Loucy (cell line): ENCODE data around the gene SCARF2.

ENCODE experiments used
- H2AFZ ChIP-seq: fragments of 200-600 bp; sonication (generic); 2 replicates; pipeline ENCODE4 v1.6.0; 2016; ENCODE audit warnings: antibody characterized with exemption, mild to moderate bottlenecking, low read length, moderate library complexity
- H3F3A ChIP-seq: fragments of 200-600 bp; 2 replicates; pipeline ENCODE4 v1.6.0; 2016; ENCODE audit warnings: antibody characterized with exemption, low read depth, mild to moderate bottlenecking
- H3K27me3 ChIP-seq: fragments of 200-600 bp; sonication (generic); 2 replicates; pipeline ENCODE4 v1.6.1; 2014; ENCODE audit warnings: low read length, mild to moderate bottlenecking; ENCODE audit not compliant: insufficient read depth, poor library complexity, severe bottlenecking
- H3K36me3 ChIP-seq: fragments of 200-600 bp; sonication (generic); 2 replicates; pipeline ENCODE4 v1.6.1; 2016; ENCODE audit warnings: low read length; ENCODE audit not compliant: insufficient read depth
- H3K4me1 ChIP-seq: fragments of 200-600 bp; sonication (generic); 2 replicates; pipeline ENCODE4 v1.5.1; 2014; ENCODE audit warnings: low read length, mild to moderate bottlenecking; ENCODE audit not compliant: insufficient read depth, poor library complexity, severe bottlenecking
- H3K4me2 ChIP-seq: fragments of 200-600 bp; sonication (generic); 2 replicates; pipeline ENCODE4 v1.6.0; 2014; ENCODE audit warnings: antibody characterized with exemption, low read length, low read depth, mild to moderate bottlenecking; ENCODE audit not compliant: poor library complexity, severe bottlenecking
- H3K4me3 ChIP-seq: fragments of 200-600 bp; sonication (generic); 2 replicates; pipeline ENCODE4 v1.5.1; 2014; ENCODE audit warnings: low read length, mild to moderate bottlenecking, mixed read lengths; ENCODE audit not compliant: poor library complexity, severe bottlenecking
- H3K79me2 ChIP-seq: fragments of 200-600 bp; sonication (generic); 2 replicates; pipeline ENCODE4 v1.6.1; 2014; ENCODE audit warnings: low read length; ENCODE audit not compliant: insufficient read depth
- H3K9ac ChIP-seq: fragments of 200-600 bp; sonication (generic); 2 replicates; pipeline ENCODE4 v1.6.0; 2014; ENCODE audit warnings: mild to moderate bottlenecking, low read depth, low read length, moderate library complexity; ENCODE audit not compliant: poor library complexity, severe bottlenecking
- H3K9me2 ChIP-seq: fragments of 200-600 bp; sonication (generic); replicated peaks from 2 replicates; pipeline ENCODE4 v1.6.1; 2016; ENCODE audit warnings: low read depth, low read length, mixed read lengths
- H3K9me3 ChIP-seq: fragments of 200-600 bp; sonication (generic); 2 replicates; pipeline ENCODE4 v1.6.1; 2014; ENCODE audit warnings: mild to moderate bottlenecking, antibody characterized with exemption, low read length, low read depth; ENCODE audit not compliant: insufficient read depth
- H4K20me1 ChIP-seq: fragments of 200-600 bp; sonication (generic); 2 replicates; pipeline ENCODE4 v1.6.0; 2014; ENCODE audit warnings: antibody characterized with exemption, low read length, mild to moderate bottlenecking; ENCODE audit not compliant: insufficient read depth, poor library complexity, severe bottlenecking
- EZH2phosphoT487 ChIP-seq: fragments of 200-600 bp; IDR thresholded peaks from 2 replicates; pipeline ENCODE4 v1.6.1; 2018; ENCODE audit warnings: antibody characterized with exemption, mild to moderate bottlenecking, moderate library complexity, borderline replicate concordance
- TF ChIP-seq, protein P1 (sequence below): fragments of 200-600 bp; sonication (generic); conservative IDR thresholded peaks from 2 replicates; pipeline ENCODE4 v1.5.1; 2014; ENCODE audit warnings: mild to moderate bottlenecking, antibody characterized with exemption, low read length

The SCARF2 gene

DNA sequence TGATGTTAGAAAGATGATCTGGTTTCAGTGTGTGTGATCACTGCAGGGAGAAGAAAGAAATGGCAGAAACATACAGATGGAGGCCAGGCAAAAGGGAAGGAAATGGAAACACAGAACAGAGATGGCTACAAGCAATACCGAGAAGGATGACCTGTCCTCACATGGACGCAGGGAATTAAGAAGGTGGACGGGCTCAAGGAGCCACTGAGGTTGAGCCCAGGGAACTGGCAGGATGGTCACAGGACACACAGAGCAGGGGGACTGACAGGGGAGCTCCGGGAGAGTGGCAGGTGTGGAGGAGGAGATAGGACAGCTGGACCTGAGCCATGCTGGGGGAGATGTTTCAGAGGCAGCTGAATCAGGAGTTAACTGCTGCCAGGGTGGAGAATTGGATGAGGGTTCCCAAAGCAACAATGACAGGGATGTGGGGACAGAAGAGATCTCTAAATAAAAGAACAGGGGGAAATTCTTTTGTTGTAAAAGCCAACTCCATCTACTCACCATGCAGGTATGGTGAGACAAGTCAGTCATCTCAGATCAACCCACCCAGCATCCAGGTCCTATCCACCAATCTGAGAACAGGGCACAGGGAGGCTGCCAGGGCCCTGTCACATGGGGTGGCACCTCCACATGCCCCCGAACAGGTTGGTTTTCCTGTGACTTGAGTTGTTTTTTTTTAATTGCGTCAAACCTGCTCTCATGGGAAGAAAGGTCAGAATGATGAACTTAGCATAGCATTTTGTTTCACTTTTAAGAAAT is 31.7 kb upstream of the SCARF2 start:
- no peaks in the 10 kb centered on the region for H3K36me3 ChIP-seq
- no peak overlapping the region for H3K4me2 ChIP-seq
- H3K79me2 ChIP-seq = peaks cover 5% of the 10 kb centered on the region; the same call in 1 of the 2 replicates
- no peaks in the 10 kb centered on the region for H4K20me1 ChIP-seq
- no peaks in the 10 kb centered on the region for H3F3A ChIP-seq
- H3K9me3 ChIP-seq = no peaks in the 10 kb centered on the region
- no peaks in the 10 kb centered on the region for H3K27me3 ChIP-seq
- no peaks in the 10 kb centered on the region for H3K9me2 ChIP-seq
- no peak overlapping the region for H3K9ac ChIP-seq
- TF ChIP-seq, protein P1, sequence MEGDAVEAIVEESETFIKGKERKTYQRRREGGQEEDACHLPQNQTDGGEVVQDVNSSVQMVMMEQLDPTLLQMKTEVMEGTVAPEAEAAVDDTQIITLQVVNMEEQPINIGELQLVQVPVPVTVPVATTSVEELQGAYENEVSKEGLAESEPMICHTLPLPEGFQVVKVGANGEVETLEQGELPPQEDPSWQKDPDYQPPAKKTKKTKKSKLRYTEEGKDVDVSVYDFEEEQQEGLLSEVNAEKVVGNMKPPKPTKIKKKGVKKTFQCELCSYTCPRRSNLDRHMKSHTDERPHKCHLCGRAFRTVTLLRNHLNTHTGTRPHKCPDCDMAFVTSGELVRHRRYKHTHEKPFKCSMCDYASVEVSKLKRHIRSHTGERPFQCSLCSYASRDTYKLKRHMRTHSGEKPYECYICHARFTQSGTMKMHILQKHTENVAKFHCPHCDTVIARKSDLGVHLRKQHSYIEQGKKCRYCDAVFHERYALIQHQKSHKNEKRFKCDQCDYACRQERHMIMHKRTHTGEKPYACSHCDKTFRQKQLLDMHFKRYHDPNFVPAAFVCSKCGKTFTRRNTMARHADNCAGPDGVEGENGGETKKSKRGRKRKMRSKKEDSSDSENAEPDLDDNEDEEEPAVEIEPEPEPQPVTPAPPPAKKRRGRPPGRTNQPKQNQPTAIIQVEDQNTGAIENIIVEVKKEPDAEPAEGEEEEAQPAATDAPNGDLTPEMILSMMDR = no peak
- no peak for TF ChIP-seq EZH2phosphoT487
- H3K4me1 ChIP-seq = peaks cover 7% of the 10 kb centered on the region
- no peak overlapping the region for H2AFZ ChIP-seq
- H3K4me3 ChIP-seq = no peak overlapping the region

DNA sequence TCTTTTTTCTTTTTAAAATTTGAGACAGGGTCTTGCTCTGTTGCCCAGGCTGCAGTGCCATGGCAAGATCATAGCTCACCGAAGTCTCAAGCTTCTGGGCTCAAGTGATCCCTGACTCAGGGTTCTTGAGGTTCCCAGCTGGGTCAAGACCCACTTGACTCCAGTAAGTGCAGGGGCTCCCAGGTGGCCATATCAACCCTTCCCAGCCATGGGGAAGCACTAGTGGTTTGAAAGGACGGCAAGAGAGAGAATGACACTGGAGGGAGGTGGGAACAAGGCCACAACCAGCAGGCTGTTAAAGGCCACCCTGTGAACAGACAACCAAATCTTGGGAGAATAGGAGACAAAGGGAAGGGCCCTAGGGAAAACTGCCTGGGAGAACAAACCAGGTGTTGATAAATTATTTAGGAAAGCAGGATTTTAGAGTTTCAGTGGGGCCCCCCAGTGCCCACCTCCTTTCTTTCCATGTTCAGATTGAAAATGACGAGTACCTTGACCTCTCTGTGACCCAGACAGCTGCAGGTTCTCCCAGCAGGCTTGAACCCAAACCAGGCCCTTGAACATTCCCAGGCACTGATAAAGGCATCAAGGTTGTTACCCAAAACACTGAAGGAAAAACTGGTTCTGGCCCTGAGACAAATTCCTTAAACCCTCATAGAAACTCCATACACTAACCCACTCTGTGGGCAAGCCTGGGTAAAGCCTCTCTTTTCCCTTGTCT is 29.2 kb upstream of the SCARF2 start:
- Histone ChIP-seq H3F3A (no peaks in the 10 kb centered on the region), H4K20me1 (no peaks in the 10 kb centered on the region), H3K36me3 (no peaks in the 10 kb centered on the region), H3K27me3 (no peaks in the 10 kb centered on the region), H3K79me2 (peaks cover 8% of the 10 kb centered on the region; the same call in 1 of the 2 replicates), H3K9ac (no peak overlapping the region), H3K4me2 (no peak overlapping the region), H2AFZ (no peak overlapping the region), H3K4me3 (no peak overlapping the region), H3K4me1 (peaks cover 25% of the 10 kb centered on the region), H3K9me3 (no peaks in the 10 kb centered on the region), H3K9me2 (no peaks in the 10 kb centered on the region)
- TF ChIP-seq, protein P1 = no peak
- TF ChIP-seq EZH2phosphoT487 = no peak

DNA sequence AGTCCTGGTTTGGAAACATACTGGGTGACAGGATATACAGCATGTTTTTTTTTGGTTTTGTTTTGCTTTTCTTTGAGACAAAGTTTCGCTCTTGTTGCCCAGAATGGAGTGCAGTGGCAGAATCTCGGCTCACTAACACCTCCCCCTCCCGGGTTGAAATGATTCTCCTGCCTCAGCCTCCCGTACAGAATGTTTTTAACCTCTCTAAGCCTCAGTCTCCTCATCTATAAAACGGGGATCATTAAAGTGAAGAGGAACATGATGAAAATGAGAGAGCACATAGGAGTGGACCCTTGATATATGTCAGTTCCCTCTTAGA is 28.1 kb upstream of the SCARF2 start:
- Histone ChIP-seq H3K27me3 (no peaks in the 10 kb centered on the region), H3K9ac (no peak overlapping the region), H3F3A (no peaks in the 10 kb centered on the region), H3K4me1 (peaks cover 25% of the 10 kb centered on the region), H4K20me1 (no peaks in the 10 kb centered on the region), H3K9me3 (no peaks in the 10 kb centered on the region), H2AFZ (no peak overlapping the region), H3K79me2 (peaks cover 8% of the 10 kb centered on the region; the same call in 1 of the 2 replicates), H3K4me2 (no peak overlapping the region), H3K4me3 (no peak overlapping the region), H3K36me3 (no peaks in the 10 kb centered on the region), H3K9me2 (no peaks in the 10 kb centered on the region)
- TF ChIP-seq, protein P1 = no peak
- TF ChIP-seq EZH2phosphoT487 = no peak
